ENCODE data around the gene STK24.

- no peak for TF ChIP-seq POLR2A (IDR thresholded peaks at IDR 0.05)
- TF ChIP-seq, protein P1, sequence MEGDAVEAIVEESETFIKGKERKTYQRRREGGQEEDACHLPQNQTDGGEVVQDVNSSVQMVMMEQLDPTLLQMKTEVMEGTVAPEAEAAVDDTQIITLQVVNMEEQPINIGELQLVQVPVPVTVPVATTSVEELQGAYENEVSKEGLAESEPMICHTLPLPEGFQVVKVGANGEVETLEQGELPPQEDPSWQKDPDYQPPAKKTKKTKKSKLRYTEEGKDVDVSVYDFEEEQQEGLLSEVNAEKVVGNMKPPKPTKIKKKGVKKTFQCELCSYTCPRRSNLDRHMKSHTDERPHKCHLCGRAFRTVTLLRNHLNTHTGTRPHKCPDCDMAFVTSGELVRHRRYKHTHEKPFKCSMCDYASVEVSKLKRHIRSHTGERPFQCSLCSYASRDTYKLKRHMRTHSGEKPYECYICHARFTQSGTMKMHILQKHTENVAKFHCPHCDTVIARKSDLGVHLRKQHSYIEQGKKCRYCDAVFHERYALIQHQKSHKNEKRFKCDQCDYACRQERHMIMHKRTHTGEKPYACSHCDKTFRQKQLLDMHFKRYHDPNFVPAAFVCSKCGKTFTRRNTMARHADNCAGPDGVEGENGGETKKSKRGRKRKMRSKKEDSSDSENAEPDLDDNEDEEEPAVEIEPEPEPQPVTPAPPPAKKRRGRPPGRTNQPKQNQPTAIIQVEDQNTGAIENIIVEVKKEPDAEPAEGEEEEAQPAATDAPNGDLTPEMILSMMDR (IDR thresholded peaks at IDR 0.05), result no peak
These were observed 22.8 kb upstream of the STK24 start for GRCh38 chr13:98599502-98600328.
